ENCODE measurements around the gene FAAH2. TPM values are rescaled to one million over a fixed set of nuclear protein-coding genes. Genes with fewer than 3 reads are reported as not detected.

The FAAH2 gene
- polyA plus RNA-seq, 1 of the 3 experiments (the other 2 are of a cell fraction): 0.05 TPM

DNA sequence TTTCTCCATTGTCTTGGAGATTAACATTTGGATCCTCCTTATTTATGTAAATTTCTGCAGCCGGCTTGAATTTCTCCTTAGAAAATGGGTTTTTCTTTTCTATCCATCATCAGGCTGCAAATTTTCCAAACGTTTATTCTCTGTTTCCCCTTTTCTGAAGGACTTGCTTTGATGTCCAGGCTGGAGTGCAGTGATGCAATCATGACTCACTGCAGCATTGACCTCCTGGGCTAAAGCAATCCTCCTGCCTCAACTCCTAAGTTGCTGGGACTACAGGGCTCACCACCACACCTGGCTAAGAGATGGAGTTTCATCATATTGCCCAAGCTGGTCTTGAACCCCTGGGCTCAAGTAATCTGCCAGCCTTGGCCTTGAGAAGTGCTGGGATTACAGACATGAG lies 161.3 kb downstream of the FAAH2 start:
- Histone ChIP-seq H3K27me3 (ENCODE audit: insufficient read depth) (no peaks in the 10 kb centered on the region), H3K4me2 (no peak overlapping the region), H3K79me2 (ENCODE audit: insufficient read depth) (no peaks in the 10 kb centered on the region), H3K4me1 (ENCODE audit: control insufficient read depth in 1 of 2, insufficient read depth in 2 of 2, low read depth in 1 of 2, low read length in 1 of 2) (no peaks in the 10 kb centered on the region), H3K4me3 (ENCODE audit: low read depth in 2 of 2, low read length in 1 of 2) (no peak overlapping the region), H3K9me2 (no peaks in the 10 kb centered on the region), H3K36me3 (replicated peaks in 1 of 2; ENCODE audit: control insufficient read depth in 1 of 2, insufficient read depth in 2 of 2, low read length in 1 of 2) (no peaks in the 10 kb centered on the region), H3K9ac (no peak overlapping the region), H4K20me1 (ENCODE audit: insufficient read depth) (no peaks in the 10 kb centered on the region), H3K27ac (ENCODE audit: low read depth in 2 of 2, low read length in 1 of 2) (no peak overlapping the region), H3F3A (replicated peaks; ENCODE audit: insufficient read depth) (no peaks in the 10 kb centered on the region), H3K9me3 (no peaks in the 10 kb centered on the region), H2AFZ (ENCODE audit: low read depth) (no peak overlapping the region)
- 26% methylated on average over 2 of the region's 2 CpGs for WGBS (ENCODE audit: low lambda C conversion rate)
- no peak for DNase-seq
- no peak for TF ChIP-seq EP300 (IDR thresholded peaks at IDR 0.05; ENCODE audit: borderline replicate concordance in 1 of 2, low read depth in 1 of 2, low read length in 1 of 2)
- TF ChIP-seq, protein P1, sequence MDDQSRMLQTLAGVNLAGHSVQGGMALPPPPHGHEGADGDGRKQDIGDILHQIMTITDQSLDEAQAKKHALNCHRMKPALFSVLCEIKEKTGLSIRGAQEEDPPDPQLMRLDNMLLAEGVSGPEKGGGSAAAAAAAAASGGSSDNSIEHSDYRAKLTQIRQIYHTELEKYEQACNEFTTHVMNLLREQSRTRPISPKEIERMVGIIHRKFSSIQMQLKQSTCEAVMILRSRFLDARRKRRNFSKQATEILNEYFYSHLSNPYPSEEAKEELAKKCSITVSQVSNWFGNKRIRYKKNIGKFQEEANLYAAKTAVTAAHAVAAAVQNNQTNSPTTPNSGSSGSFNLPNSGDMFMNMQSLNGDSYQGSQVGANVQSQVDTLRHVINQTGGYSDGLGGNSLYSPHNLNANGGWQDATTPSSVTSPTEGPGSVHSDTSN (IDR thresholded peaks at IDR 0.05): no peak
- TF ChIP-seq POLR2AphosphoS5 (IDR thresholded peaks at IDR 0.05; ENCODE audit: low read depth, low read length): no peak
- no peak for TF ChIP-seq MEF2A (IDR thresholded peaks at IDR 0.05; ENCODE audit: borderline replicate concordance, low read depth)
- no peak for TF ChIP-seq NFIC (IDR thresholded peaks at IDR 0.05; ENCODE audit: borderline replicate concordance)
- no peak for TF ChIP-seq RXRA (IDR thresholded peaks at IDR 0.05; ENCODE audit: borderline replicate concordance, low read depth)
- no peak for TF ChIP-seq FOXM1 (IDR thresholded peaks at IDR 0.05; ENCODE audit: low read depth)
- TF ChIP-seq TCF12 (IDR thresholded peaks at IDR 0.05): no peak
- no peak for TF ChIP-seq MXI1 (IDR thresholded peaks at IDR 0.05; ENCODE audit: low read depth, low read length)
- no peak for TF ChIP-seq CHD2 (IDR thresholded peaks at IDR 0.05; ENCODE audit: low read length, partially characterized antibody)
- TF ChIP-seq FOXJ3 (CRISPR knock-in tag; IDR thresholded peaks at IDR 0.05): no peak
- CTCF ChIA-PET: no interaction called here
- POLR2A ChIA-PET: no interaction called here

DNA sequence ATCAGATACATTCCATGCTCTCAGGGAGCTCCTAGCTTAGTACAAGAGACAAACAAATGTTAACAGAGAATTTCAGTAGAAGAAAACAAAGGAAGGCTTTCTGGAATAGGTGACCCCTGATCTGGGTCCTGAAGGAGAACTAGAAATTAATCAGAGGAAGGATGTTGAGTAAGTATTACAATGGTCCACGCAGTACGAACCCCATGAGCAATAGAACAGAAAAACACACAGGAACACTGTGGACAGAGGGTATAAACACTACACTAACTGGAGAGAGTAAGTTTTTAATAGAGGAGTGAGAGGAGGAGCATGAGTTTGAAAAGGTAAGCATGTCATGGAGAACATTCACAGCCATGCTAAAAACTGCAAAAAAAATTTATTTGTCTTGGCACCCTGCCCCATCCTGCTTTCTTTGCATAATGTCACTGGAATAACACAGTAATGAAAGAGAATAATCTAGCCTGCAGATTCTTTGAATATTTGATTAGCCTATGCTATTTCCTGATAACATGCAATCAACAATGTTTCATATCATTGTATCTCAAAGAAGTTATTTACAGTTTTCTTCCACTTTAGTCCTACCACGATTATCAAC lies 165.0 kb downstream of the FAAH2 start:
- CTCF ChIA-PET: no interaction called here

DNA sequence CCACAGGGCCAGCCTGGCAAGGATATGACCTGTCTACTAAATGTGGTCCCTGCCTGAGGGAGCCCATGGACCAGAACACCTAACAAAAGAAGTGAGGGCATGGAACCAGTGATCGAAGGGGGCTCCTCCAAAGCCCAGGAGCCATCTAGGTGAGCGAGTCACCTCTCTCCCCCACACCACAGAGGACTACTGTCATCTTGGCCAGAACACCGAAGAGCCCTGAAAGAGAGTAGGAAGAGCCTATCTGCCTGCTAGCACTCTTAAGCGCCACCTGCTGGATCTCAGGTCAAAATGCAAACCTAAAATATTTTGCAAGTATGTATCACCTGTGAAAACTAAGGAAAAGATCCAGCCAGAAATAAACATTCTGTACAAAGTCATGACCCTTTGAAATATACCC lies 167.4 kb downstream of the FAAH2 start:
- 6% methylated on average over 4 of the region's 4 CpGs for WGBS (ENCODE audit: low lambda C conversion rate)

More for the DNA sequence above, 165.0 kb downstream of the FAAH2 start:
- Histone ChIP-seq H3K27ac (ENCODE audit: low read depth in 2 of 2, low read length in 1 of 2) (no peak overlapping the region), H3K9me2 (no peaks in the 10 kb centered on the region), H3F3A (replicated peaks; ENCODE audit: insufficient read depth) (no peaks in the 10 kb centered on the region), H3K9ac (no peak overlapping the region), H3K27me3 (ENCODE audit: insufficient read depth) (no peaks in the 10 kb centered on the region), H2AFZ (ENCODE audit: low read depth) (no peak overlapping the region), H3K4me1 (ENCODE audit: control insufficient read depth in 1 of 2, insufficient read depth in 2 of 2, low read depth in 1 of 2, low read length in 1 of 2) (no peaks in the 10 kb centered on the region), H3K36me3 (replicated peaks in 1 of 2; ENCODE audit: control insufficient read depth in 1 of 2, insufficient read depth in 2 of 2, low read length in 1 of 2) (no peaks in the 10 kb centered on the region), H3K4me3 (ENCODE audit: low read depth in 2 of 2, low read length in 1 of 2) (no peak overlapping the region), H3K9me3 (no peaks in the 10 kb centered on the region), H3K79me2 (ENCODE audit: insufficient read depth) (no peaks in the 10 kb centered on the region), H4K20me1 (ENCODE audit: insufficient read depth) (no peaks in the 10 kb centered on the region), H3K4me2 (no peak overlapping the region)
- DNase-seq: no peak
- no peak for TF ChIP-seq TCF12 (IDR thresholded peaks at IDR 0.05)
- no peak for TF ChIP-seq MEF2A (IDR thresholded peaks at IDR 0.05; ENCODE audit: borderline replicate concordance, low read depth)
- TF ChIP-seq JUND (IDR thresholded peaks at IDR 0.05): no peak
- no peak for TF ChIP-seq YY1 (IDR thresholded peaks at IDR 0.05; ENCODE audit: low read depth)
- POLR2A ChIA-PET: no interaction called here
- 4% methylated on average over 3 of the region's 3 CpGs for WGBS (ENCODE audit: low lambda C conversion rate)

More for the DNA sequence above, 167.4 kb downstream of the FAAH2 start:
- no peaks in the 10 kb centered on the region for H3K27me3 ChIP-seq (ENCODE audit: insufficient read depth)
- no peaks in the 10 kb centered on the region for H3K4me1 ChIP-seq (ENCODE audit: control insufficient read depth in 1 of 2, insufficient read depth in 2 of 2, low read depth in 1 of 2, low read length in 1 of 2)
- H3K9me2 ChIP-seq: no peaks in the 10 kb centered on the region
- CTCF ChIA-PET: interaction anchor here (0.8 to 1.5 kb wide), 3 partner anchors 8 to 690 kb away, joined by 3 to 4 read pairs (median 3); no protein-coding TSS in a partner anchor
- H3K79me2 ChIP-seq (ENCODE audit: insufficient read depth): no peaks in the 10 kb centered on the region
- no peak overlapping the region for H3K4me2 ChIP-seq
- H3K36me3 ChIP-seq (replicated peaks in 1 of 2; ENCODE audit: control insufficient read depth in 1 of 2, insufficient read depth in 2 of 2, low read length in 1 of 2): no peaks in the 10 kb centered on the region
- no peaks in the 10 kb centered on the region for H3F3A ChIP-seq (replicated peaks; ENCODE audit: insufficient read depth)
- POLR2A ChIA-PET: no interaction called here
- no peak overlapping the region for H3K4me3 ChIP-seq (ENCODE audit: low read depth in 2 of 2, low read length in 1 of 2)
- H3K9me3 ChIP-seq: no peaks in the 10 kb centered on the region
- no peak overlapping the region for H2AFZ ChIP-seq (ENCODE audit: low read depth)
- peak; percentile 3 for DNase-seq
- H3K27ac ChIP-seq (ENCODE audit: low read depth in 2 of 2, low read length in 1 of 2): no peak overlapping the region
- 0 out of 2 replicates have a peak, but pooled peaks have one; percentile 4 for TF ChIP-seq SMC3 (IDR thresholded peaks at IDR 0.05; ENCODE audit: low read depth, low read length)
- TF ChIP-seq, protein P2, sequence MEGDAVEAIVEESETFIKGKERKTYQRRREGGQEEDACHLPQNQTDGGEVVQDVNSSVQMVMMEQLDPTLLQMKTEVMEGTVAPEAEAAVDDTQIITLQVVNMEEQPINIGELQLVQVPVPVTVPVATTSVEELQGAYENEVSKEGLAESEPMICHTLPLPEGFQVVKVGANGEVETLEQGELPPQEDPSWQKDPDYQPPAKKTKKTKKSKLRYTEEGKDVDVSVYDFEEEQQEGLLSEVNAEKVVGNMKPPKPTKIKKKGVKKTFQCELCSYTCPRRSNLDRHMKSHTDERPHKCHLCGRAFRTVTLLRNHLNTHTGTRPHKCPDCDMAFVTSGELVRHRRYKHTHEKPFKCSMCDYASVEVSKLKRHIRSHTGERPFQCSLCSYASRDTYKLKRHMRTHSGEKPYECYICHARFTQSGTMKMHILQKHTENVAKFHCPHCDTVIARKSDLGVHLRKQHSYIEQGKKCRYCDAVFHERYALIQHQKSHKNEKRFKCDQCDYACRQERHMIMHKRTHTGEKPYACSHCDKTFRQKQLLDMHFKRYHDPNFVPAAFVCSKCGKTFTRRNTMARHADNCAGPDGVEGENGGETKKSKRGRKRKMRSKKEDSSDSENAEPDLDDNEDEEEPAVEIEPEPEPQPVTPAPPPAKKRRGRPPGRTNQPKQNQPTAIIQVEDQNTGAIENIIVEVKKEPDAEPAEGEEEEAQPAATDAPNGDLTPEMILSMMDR (IDR thresholded peaks at IDR 0.05): peak; percentile 65
- no peak for TF ChIP-seq RFX5 (IDR thresholded peaks at IDR 0.05; ENCODE audit: low read length)
- peak; percentile 44; the same call in 1 of the 2 replicates for TF ChIP-seq RAD21 (IDR thresholded peaks at IDR 0.05; ENCODE audit: low read length)
- H4K20me1 ChIP-seq (ENCODE audit: insufficient read depth): no peaks in the 10 kb centered on the region
- H3K9ac ChIP-seq: no peak overlapping the region
